HG02642 (cell line): ENCODE results near the gene CSPG4.
"Not testable (repeated sequence)": the region's sequence is repeated elsewhere in the genome, so short reads cannot be mapped to it uniquely, and the experiment has no call there.

Experiments
- ATAC-seq: cut with Tn5 transposase; IDR thresholded peaks from one replicate; pipeline ENCODE4 v1.9.1; 2021; ENCODE audit warnings: mild to moderate bottlenecking; ENCODE audit not compliant: unreplicated experiment, poor library complexity

The CSPG4 gene

GRCh38 chr15:75725719-75726607 is 13.3 kb upstream of the CSPG4 start:
- no peak for ATAC-seq

DNA sequence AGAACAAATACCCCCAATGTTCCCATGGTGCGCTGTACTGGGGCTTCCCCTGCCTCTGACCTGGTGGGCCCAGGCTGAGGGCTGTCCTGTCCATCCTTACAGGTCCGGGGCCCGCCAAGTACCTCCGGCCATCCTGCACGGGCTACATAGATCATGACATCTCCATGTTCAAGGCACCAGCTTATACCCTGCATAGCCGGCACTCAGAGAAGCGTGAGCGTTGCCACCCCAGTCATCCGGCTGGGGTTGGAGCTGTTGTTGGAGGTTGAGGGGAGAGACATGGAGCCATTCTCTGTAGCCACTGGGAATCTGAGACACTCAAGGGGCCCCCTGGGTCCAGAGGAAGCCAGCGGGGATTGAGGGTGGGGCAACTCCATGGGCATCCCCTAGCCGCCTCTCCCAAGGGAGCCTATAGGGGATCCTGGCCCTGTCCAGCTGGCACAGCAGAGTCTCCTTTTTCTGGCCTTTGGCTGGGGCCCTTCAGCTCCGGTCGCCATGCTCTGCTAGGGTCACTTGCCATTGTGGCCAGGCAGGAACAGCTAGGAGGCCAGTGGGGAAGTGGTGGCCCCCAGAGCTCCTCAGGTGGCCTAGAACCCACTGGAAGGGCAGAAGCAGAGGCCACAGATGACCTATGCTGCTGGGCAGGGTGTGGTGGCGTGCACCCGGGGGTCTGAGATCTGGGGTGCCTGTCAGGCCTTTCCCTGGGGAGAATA is 12.5 kb upstream of the CSPG4 start:
- ATAC-seq: no peak

DNA sequence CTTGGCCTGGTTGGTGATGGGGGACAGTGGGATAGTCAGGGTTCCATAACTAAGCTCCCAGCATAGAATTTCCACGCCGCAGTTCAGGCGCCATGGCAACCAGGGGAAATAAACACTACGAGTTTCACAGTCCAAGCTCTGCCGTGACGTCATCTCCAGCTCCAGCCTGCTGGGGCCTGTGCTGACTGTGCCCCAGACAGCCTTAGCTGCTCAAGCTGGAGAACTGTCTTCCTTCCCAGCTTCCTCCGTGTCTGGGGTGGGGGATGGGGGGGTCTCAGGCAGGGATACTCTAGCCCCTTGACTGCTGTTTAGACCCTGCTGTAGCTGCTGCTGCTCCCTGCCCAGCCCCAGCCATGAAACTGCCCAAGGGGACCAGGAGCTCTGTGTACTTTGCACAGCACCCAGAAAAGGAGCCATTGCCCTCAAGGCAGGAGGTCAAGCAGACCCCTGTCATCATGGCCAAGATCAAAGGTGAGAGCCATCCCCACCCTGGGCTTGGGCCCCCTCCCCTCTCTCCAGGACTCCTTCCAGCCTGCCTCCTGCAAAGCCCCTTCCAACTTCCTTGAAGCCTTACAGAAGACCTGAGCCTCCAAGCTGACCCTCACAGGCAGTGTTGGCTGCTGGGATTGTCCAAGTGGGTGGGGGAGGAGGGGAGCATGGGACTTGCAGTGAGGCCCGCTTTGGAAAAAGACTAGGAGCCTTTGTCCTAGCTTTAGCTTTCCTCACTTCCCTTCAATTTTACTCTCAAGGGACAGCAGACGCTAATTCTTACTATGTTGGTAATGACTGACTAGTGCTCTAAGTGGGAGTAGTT is 11.4 kb upstream of the CSPG4 start:
- ATAC-seq: no peak

DNA sequence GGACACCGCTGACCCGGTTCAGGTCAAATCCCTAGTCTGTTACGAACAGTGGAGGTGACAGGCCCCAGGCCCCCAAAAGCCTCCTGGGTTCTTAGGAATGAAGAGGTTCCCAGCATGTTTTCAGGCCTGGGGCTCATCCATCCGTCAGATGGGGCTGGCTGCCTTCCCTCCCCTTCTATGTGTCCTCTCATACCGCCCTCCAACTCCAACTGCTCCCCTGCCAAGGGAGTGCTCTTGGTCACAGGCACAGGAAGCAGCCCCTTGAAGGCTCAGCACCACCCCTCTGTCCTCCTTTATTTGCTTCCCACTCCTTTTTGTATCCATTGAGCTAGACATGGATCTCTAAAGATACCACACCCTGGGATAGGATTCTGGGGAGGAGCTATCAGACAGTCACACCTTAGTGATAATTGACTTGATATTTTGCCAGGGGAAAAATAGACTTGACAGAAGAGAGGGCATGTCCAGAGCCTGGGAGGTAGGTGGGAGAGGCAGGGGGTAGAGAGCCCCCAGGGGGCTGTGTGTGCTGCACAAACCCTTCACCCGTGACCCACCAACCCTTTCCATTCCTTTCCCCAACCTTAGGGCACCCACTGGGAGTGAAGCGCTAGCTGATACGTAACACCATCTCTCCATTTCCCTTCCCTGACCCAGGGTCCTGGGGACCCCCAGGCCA is 10.7 kb upstream of the CSPG4 start:
- ATAC-seq: no peak

DNA sequence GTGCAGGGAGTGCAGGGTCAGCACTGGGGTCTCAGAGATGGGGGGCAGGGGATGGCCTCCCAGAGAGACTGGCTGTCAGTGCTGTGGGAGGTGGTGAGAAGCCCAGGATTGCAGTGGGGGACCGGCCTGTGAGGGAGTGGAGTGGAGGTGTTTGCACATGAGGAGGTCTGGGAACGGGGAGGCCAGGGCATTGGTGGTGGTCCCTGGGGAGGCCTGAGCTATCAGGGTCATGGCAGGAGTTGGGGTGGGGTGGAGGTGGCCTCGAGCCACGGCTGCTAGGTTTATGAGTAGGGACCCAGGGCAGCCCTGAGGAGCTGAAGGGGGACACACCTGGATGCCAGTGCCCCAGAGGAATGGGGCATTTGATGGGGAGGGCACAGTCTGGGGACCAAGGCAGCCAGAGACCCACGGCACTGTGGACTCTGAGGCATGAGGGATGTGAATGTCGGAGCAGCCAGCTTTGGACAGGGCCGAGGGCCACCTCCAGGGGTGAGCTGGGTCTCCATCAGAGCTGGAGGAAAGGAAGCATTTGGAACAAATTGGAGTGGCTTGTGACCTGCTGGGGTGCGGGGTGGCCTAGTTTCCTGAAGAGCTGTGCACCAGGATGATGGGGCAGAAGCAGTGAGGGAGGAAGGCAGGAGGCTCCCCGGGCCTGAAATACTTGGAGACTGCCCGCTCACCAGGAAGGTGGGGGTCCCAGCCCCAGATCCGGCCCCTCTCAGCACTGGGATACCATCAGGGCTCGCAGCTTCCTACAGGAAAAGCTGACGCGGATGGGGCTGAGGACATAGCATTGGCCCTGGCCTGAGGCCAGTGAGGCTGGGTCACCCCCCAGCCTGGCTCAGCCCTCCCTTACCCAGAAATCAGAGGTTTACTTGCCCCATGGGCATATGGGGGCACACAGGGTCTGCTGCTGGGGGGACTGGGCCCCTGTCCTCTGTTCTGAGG is 9.5 kb upstream of the CSPG4 start:
- ATAC-seq: no peak

DNA sequence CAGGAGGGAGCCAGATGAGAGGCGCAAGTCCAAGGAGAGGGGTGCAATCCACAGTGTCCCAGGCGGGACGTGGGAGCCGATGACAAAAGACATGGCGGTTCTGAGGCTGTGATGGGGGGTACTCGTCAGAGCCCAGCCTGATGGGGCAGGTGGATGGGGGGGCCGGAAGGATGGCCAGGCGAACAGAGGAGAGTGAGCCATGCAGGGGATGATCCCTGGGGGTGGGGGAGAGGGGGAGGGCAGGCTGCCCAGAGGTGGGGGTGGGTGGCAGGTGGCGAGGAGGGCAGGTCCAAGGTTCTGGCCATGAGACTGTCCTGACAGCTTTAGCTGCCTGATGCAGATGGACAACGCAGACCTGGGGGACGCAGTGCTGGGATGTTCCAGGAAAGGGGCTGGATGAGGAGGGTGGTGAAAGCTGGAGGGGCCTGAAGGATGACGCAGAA is 8.9 kb upstream of the CSPG4 start:
- ATAC-seq: no peak

DNA sequence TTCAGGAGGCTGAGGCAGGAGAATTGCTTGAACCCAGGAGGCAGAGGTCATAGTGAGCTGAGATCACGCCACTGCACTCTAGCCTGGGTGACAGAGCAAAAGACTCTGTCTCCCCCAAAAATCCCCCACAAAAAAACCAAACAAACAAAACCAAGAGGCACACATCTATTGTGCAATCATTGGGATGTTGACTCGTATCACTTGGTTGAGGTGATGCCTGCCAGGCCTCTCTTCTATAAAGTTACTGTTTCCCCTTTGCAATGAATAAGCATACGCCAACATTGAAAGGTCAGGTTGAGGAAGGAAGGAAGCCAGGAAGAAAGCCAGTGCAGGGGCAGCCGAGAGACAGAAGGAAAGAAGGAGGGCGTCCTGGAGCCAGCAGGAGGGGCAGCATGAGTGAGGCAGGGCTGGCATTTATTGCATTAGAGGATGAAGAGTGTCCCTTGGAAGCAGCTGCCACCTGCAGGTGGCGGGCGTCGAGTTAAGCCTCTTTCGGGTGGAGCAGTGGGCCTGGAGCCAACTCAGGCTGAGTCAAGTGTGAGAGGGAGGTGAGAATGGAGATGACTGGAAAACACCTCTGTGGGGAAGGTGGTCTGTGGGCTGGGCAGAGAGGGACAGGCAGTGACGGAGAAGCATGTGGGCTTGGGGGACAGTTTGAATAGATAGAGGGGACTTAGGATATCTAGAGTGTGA is 8.3 kb upstream of the CSPG4 start:
- no peak for ATAC-seq

DNA sequence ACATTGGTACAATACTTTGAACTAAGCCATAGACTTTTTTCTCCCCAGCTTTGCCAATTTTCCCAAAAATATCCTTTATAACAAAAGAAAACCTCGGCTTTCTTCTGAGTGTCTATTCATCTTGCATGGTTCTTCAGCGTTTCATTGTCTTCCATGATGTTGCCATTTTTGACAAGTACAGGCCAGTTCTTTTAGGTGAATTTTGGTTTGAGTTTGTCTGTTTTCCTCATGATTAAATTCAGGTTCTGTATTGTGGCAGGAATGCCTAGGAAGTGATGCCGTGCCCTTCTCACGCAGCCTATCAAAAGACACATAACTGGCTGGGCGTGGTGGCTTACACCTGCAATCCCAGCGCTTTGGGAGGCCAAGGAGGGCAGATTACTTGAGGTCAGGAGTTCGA is 7.6 kb upstream of the CSPG4 start:
- ATAC-seq: no peak

DNA sequence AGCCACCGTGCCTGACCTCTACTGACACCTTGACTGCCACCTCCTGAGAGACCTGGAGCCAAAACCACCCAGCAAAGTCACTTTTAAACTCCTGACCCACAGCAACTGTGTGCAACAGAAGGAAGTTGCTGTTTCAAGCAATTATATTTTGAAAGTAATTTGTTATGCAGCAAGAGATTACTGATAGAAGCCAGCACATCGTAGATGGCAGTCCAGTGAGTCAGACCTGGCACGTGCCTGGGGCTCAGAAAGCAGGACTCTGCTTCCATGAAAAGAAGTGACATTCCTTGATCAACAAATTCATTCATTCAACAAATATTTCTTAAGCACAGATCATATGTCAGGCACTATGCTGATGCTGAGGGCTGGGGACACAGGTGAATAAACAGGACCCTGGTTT is 5.7 kb upstream of the CSPG4 start:
- no peak for ATAC-seq

- not testable (repeated sequence) for ATAC-seq
Observed at GRCh38 chr15:75717001-75717400, 4.4 kb upstream of the CSPG4 start.

GRCh38 chr15:75716249-75716950 is 3.8 kb upstream of the CSPG4 start:
- not testable (repeated sequence) for ATAC-seq

DNA sequence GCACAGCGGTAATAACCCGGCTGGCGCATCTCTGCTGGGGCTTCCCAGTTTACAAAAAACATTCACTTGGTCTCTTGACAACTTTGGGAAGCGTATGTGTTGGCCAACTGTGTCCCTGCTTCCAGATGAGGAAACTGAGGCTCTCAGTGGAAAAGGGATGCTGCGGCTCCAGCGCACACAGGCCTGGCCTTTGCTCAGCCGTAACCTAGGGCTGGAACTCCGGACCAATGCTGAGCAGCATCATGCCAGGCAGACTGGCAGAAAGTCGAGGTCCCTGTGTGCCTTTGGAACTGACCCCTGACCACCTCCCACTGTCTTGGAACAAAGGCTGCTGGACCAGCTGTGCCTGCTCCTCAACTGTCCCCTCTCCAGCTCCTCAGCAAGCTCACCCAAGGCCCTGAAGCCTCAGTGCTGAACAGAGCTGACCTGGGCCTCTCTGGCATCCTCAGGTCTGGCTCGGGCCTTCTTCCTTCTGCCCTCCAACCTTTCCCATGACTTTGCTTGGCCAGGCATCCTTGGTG is 2.7 kb upstream of the CSPG4 start:
- not testable (repeated sequence) for ATAC-seq

GRCh38 chr15:75714195-75714594 is 1.5 kb upstream of the CSPG4 start:
- ATAC-seq: no peak

- no peak for ATAC-seq
Observed at GRCh38 chr15:75713338-75713895, 769 bp upstream of the CSPG4 start.

- not testable (repeated sequence) for ATAC-seq
Observed at GRCh38 chr15:75711495-75711894, 1.2 kb downstream of the CSPG4 start.

DNA sequence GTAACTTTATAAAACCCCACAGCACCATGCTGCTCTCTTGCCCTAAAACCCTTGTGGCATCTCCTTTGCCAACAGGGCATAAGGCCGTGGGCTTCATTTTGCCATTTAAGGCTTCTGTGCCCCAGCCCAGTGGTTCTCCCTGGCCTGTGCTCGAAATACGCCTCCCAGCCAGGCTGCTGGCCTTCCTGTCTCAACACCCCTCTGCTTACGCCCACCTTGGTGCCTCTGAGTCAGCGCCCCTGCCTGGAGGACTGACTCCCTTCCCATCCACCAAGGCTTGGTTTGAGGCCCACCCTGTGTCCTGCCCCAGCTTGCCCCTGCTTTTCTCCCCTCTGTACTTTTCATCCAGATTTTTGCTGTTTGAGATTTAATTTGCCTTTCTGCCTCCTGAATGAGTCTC is 1.8 kb downstream of the CSPG4 start:
- not testable (repeated sequence) for ATAC-seq

DNA sequence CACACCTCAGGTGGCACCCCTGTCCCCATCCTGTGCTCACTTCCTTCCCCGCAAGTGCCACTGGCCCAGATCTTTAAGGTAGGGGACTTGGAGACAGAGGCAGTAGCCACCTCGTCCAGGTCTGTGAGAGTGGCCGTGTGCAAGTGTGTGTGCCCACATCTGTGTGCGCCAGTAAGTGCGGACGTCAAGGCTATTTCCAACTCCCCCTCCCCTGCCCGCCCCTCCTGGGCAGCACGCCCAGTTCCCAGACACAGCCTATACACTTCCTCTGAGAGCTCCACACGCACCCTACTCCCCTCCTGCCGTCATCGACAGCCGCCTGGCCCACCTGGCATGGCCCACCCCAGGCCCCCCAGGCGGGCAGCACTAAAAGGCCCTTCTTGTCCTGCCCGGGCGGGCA is 3.2 kb downstream of the CSPG4 start:
- not testable (repeated sequence) for ATAC-seq

DNA sequence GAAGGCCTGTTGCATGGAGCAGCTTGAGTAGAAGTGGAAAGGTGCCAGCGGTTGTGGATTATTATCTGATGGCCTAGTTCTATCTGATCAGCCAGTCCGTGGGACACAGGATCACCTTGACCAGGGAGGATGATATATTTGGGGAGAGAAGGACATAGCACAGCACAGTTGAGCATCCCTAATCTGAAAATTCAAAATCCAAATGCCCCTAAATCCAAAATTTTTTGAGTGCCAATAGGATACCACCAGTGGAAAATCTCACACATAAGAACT is 6.0 kb downstream of the CSPG4 start:
- no peak for ATAC-seq
